ENCODE results near the gene PRDX3.
A peak's percentile ranks its signal among the peaks of the same experiment; 100 is the strongest.
"Not testable (repeated sequence)": the region's sequence is repeated elsewhere in the genome, so short reads cannot be mapped to it uniquely, and the experiment has no call there.

Gene PRDX3

GRCh38 chr10:119138346-119139306 is 40.0 kb downstream of the PRDX3 start:
- no peak for DNase-seq (ENCODE audit: low read depth)
- H3K9ac ChIP-seq (ENCODE audit: low read length) = peak overlapping the region; percentile 1
- no peaks in the 10 kb centered on the region for H3K9me3 ChIP-seq (ENCODE audit: control insufficient read depth, low read length)
- no peak overlapping the region for H3K4me3 ChIP-seq (ENCODE audit: low read length)
- no peaks in the 10 kb centered on the region for H3K27me3 ChIP-seq (replicated peaks; ENCODE audit: control insufficient read depth, insufficient read depth, low read length)
- H3K4me1 ChIP-seq (ENCODE audit: control insufficient read depth, insufficient read depth, low read length) = peaks cover 13% of the 10 kb centered on the region
- peaks cover 6% of the 10 kb centered on the region for H3K36me3 ChIP-seq (ENCODE audit: control insufficient read depth, insufficient read depth, low read length, severe bottlenecking)

GRCh38 chr10:119137878-119138277 is 40.7 kb downstream of the PRDX3 start:
- peaks cover 13% of the 10 kb centered on the region for H3K36me3 ChIP-seq (ENCODE audit: control insufficient read depth, insufficient read depth, low read length, severe bottlenecking)
- not testable (repeated sequence) for H3K27me3 ChIP-seq (replicated peaks; ENCODE audit: control insufficient read depth, insufficient read depth, low read length); DNase-seq (ENCODE audit: low read depth); H3K4me3 ChIP-seq (ENCODE audit: low read length); H3K9me3 ChIP-seq (ENCODE audit: control insufficient read depth, low read length); H3K9ac ChIP-seq (ENCODE audit: low read length)
- H3K4me1 ChIP-seq (ENCODE audit: control insufficient read depth, insufficient read depth, low read length) = peaks cover 13% of the 10 kb centered on the region

- no peaks in the 10 kb centered on the region for H3K27me3 ChIP-seq (replicated peaks; ENCODE audit: control insufficient read depth, insufficient read depth, low read length)
- peaks cover 21% of the 10 kb centered on the region for H3K4me1 ChIP-seq (ENCODE audit: control insufficient read depth, insufficient read depth, low read length)
- peak overlapping the region; percentile 49 for H3K4me3 ChIP-seq (ENCODE audit: low read length)
- peak overlapping the region; percentile 66 for H3K9ac ChIP-seq (ENCODE audit: low read length)
- H3K36me3 ChIP-seq (ENCODE audit: control insufficient read depth, insufficient read depth, low read length, severe bottlenecking) = peaks cover 26% of the 10 kb centered on the region
- peak; percentile 9 for DNase-seq (ENCODE audit: low read depth)
- H3K9me3 ChIP-seq (ENCODE audit: control insufficient read depth, low read length) = no peaks in the 10 kb centered on the region
These were observed 42.5 kb downstream of the PRDX3 start for GRCh38 chr10:119136084-119136483.

- DNase-seq (ENCODE audit: low read depth) = peak; percentile 81
- Histone ChIP-seq H3K27me3 (replicated peaks; ENCODE audit: control insufficient read depth, insufficient read depth, low read length) (no peaks in the 10 kb centered on the region), H3K9me3 (ENCODE audit: control insufficient read depth, low read length) (no peaks in the 10 kb centered on the region), H3K36me3 (ENCODE audit: control insufficient read depth, insufficient read depth, low read length, severe bottlenecking) (peaks cover 31% of the 10 kb centered on the region), H3K4me1 (ENCODE audit: control insufficient read depth, insufficient read depth, low read length) (peaks cover 24% of the 10 kb centered on the region), H3K9ac (ENCODE audit: low read length) (peak overlapping the region; percentile 66), H3K4me3 (ENCODE audit: low read length) (peak overlapping the region; percentile 54)
These were observed 43.1 kb downstream of the PRDX3 start for GRCh38 chr10:119135513-119135881.

- Histone ChIP-seq H3K36me3 (ENCODE audit: control insufficient read depth, insufficient read depth, low read length, severe bottlenecking) (peaks cover 46% of the 10 kb centered on the region), H3K9me3 (ENCODE audit: control insufficient read depth, low read length) (no peaks in the 10 kb centered on the region), H3K4me3 (ENCODE audit: low read length) (no peak overlapping the region), H3K27me3 (replicated peaks; ENCODE audit: control insufficient read depth, insufficient read depth, low read length) (no peaks in the 10 kb centered on the region), H3K4me1 (ENCODE audit: control insufficient read depth, insufficient read depth, low read length) (peaks cover 24% of the 10 kb centered on the region), H3K9ac (ENCODE audit: low read length) (no peak overlapping the region)
- no peak for DNase-seq (ENCODE audit: low read depth)
These were observed 44.7 kb downstream of the PRDX3 start for GRCh38 chr10:119133949-119134348.

- Histone ChIP-seq H3K9me3 (ENCODE audit: control insufficient read depth, low read length) (no peaks in the 10 kb centered on the region), H3K9ac (ENCODE audit: low read length) (no peak overlapping the region), H3K27me3 (replicated peaks; ENCODE audit: control insufficient read depth, insufficient read depth, low read length) (no peaks in the 10 kb centered on the region), H3K36me3 (ENCODE audit: control insufficient read depth, insufficient read depth, low read length, severe bottlenecking) (peaks cover 55% of the 10 kb centered on the region), H3K4me3 (ENCODE audit: low read length) (no peak overlapping the region), H3K4me1 (ENCODE audit: control insufficient read depth, insufficient read depth, low read length) (peaks cover 24% of the 10 kb centered on the region)
- no peak for DNase-seq (ENCODE audit: low read depth)
These were observed 45.9 kb downstream of the PRDX3 start for GRCh38 chr10:119132521-119133345.

- peak overlapping the region; percentile 41 for H3K9ac ChIP-seq (ENCODE audit: low read length)
These were observed 46.9 kb downstream of the PRDX3 start for GRCh38 chr10:119131512-119132240.

GRCh38 chr10:119129721-119130120 is 48.9 kb downstream of the PRDX3 start:
- Histone ChIP-seq H3K9ac (ENCODE audit: low read length) (no peak overlapping the region), H3K4me1 (ENCODE audit: control insufficient read depth, insufficient read depth, low read length) (peaks cover 12% of the 10 kb centered on the region), H3K36me3 (ENCODE audit: control insufficient read depth, insufficient read depth, low read length, severe bottlenecking) (peaks cover 77% of the 10 kb centered on the region), H3K4me3 (ENCODE audit: low read length) (no peak overlapping the region), H3K27me3 (replicated peaks; ENCODE audit: control insufficient read depth, insufficient read depth, low read length) (no peaks in the 10 kb centered on the region), H3K9me3 (ENCODE audit: control insufficient read depth, low read length) (no peaks in the 10 kb centered on the region)
- DNase-seq (ENCODE audit: low read depth) = no peak

More at GRCh38 chr10:119131512-119132240, 46.9 kb downstream of the PRDX3 start:
- Histone ChIP-seq H3K4me1 (ENCODE audit: control insufficient read depth, insufficient read depth, low read length) (peaks cover 24% of the 10 kb centered on the region), H3K27me3 (replicated peaks; ENCODE audit: control insufficient read depth, insufficient read depth, low read length) (no peaks in the 10 kb centered on the region), H3K9me3 (ENCODE audit: control insufficient read depth, low read length) (no peaks in the 10 kb centered on the region), H3K36me3 (ENCODE audit: control insufficient read depth, insufficient read depth, low read length, severe bottlenecking) (peaks cover 59% of the 10 kb centered on the region), H3K4me3 (ENCODE audit: low read length) (peak overlapping the region; percentile 21)
- DNase-seq (ENCODE audit: low read depth) = peak; percentile 36

- H3K27me3 ChIP-seq (replicated peaks; ENCODE audit: control insufficient read depth, insufficient read depth, low read length) = no peaks in the 10 kb centered on the region
- H3K9me3 ChIP-seq (ENCODE audit: control insufficient read depth, low read length) = no peaks in the 10 kb centered on the region
- no peak overlapping the region for H3K9ac ChIP-seq (ENCODE audit: low read length)
- H3K4me1 ChIP-seq (ENCODE audit: control insufficient read depth, insufficient read depth, low read length) = peaks cover 4% of the 10 kb centered on the region
- H3K36me3 ChIP-seq (ENCODE audit: control insufficient read depth, insufficient read depth, low read length, severe bottlenecking) = peaks cover 87% of the 10 kb centered on the region
- H3K4me3 ChIP-seq (ENCODE audit: low read length) = no peak overlapping the region
- DNase-seq (ENCODE audit: low read depth) = no peak
These were observed 52.7 kb downstream of the PRDX3 start for GRCh38 chr10:119125942-119126341.

- Histone ChIP-seq H3K36me3 (ENCODE audit: control insufficient read depth, insufficient read depth, low read length, severe bottlenecking) (peaks cover 83% of the 10 kb centered on the region), H3K27me3 (replicated peaks; ENCODE audit: control insufficient read depth, insufficient read depth, low read length) (no peaks in the 10 kb centered on the region), H3K9me3 (ENCODE audit: control insufficient read depth, low read length) (no peaks in the 10 kb centered on the region), H3K4me3 (ENCODE audit: low read length) (no peak overlapping the region), H3K4me1 (ENCODE audit: control insufficient read depth, insufficient read depth, low read length) (peaks cover 20% of the 10 kb centered on the region), H3K9ac (ENCODE audit: low read length) (peak overlapping the region; percentile 14)
- no peak for DNase-seq (ENCODE audit: low read depth)
These were observed 57.7 kb downstream of the PRDX3 start for GRCh38 chr10:119120875-119121274.
